Aorta (tissue), 5 donors: Measurements from ENCODE around the gene PALM. TPM values are rescaled to one million over a fixed set of nuclear protein-coding genes. Genes with fewer than 3 reads are reported as not detected.
"Not testable (repeated sequence)": the region's sequence is repeated elsewhere in the genome, so short reads cannot be mapped to it uniquely, and the experiment has no call there.

Experiments used
- ATAC-seq: fragments of 200-7000 bp; cut with Tn5 transposase; one replicate; pipeline ENCODE4 v1.9.1; 2022; ENCODE audit warnings: moderate library complexity; ENCODE audit not compliant: low FRiP score
- DNase-seq, 2 donors: peaks; one replicate each; pipeline ENCODE4 v3.0.0-alpha.2; 2020
- H3K27ac ChIP-seq, 2 donors: one replicate each; pipeline ENCODE4 v1.5.1; 2013; ENCODE audit warnings: low read length in 2 of 2, mild to moderate bottlenecking in 2 of 2, moderate library complexity in 2 of 2, control low read depth in 1 of 2, inconsistent platforms in 1 of 2, low read depth in 1 of 2
- H3K27me3 ChIP-seq, 2 donors: one replicate each; pipeline ENCODE4 v1.6.1; 2013; ENCODE audit warnings: control low read depth in 1 of 2, low read length in 1 of 2, mild to moderate bottlenecking in 1 of 2, moderate library complexity in 1 of 2; ENCODE audit not compliant: insufficient read depth in 2 of 2, control insufficient read depth in 1 of 2
- H3K36me3 ChIP-seq, 2 donors: one replicate each; pipeline ENCODE4 v1.6.1; 2013; ENCODE audit warnings: control low read depth in 1 of 2, low read length in 1 of 2, mild to moderate bottlenecking in 1 of 2; ENCODE audit not compliant: insufficient read depth in 2 of 2, control insufficient read depth in 1 of 2
- H3K4me1 ChIP-seq, 2 donors: one replicate each; pipeline ENCODE4 v1.6.1; 2013; ENCODE audit warnings: low read length in 2 of 2, control low read depth in 1 of 2, mild to moderate bottlenecking in 1 of 2, moderate library complexity in 1 of 2; ENCODE audit not compliant: insufficient read depth in 2 of 2, control insufficient read depth in 1 of 2
- H3K4me3 ChIP-seq, 2 donors: one replicate each; pipeline ENCODE4 v1.5.1; 2013; ENCODE audit warnings: low read length in 2 of 2, control low read depth in 1 of 2, mild to moderate bottlenecking in 1 of 2
- H3K9me3 ChIP-seq: one replicate; pipeline ENCODE4 v1.6.1; 2013; ENCODE audit warnings: mild to moderate bottlenecking, low read length; ENCODE audit not compliant: control insufficient read depth
- WGBS, 2 donors: extraction: QIAGEN DNeasy Blood & Tissue Kit; methylation state at CpG; one replicate each; pipeline ENCODE4 v1.1.7; 2013; 5-methylcytosine and 5-hydroxymethylcytosine counted together
- intact Hi-C, 2 donors: fragments of 100-400 bp; cut with DNase I; formaldehyde crosslinking; loops; one replicate each; pipeline versions ENCODE4 v1.14.2 to v1.15.0; 2022
- polyA plus RNA-seq, 2 donors: library from polyadenylated mRNA; stranded (reverse); fragments of 200-250 nt; gene quantifications; one replicate each; pipeline ENCODE4 v1.2.3, GENCODE V29; 2013
- total RNA-seq, 2 donors: library from RNA; stranded (reverse); fragmentation: NEBNext Ultra II Directional; extraction: Animal tissue kit (Norgen Biotek cat#: 25700); gene quantifications; one replicate each; pipeline ENCODE4 v1.2.1, GENCODE V29; 2021
- donor health status: healthy with polysubstance abuse.
- donor health status: Bipolar disorder and iron deficiency.
- donor health status: DM: no; HTN: no; CAD: no.
- donor health status: DM: no; HTN: no; CAD: no.
- donor health status: DM: yes; HTN: yes; CAD: no.

The PALM gene
- total and polyA plus RNA-seq, 4 donors = 0.59 to 75.1 (median 15.0) TPM

DNA sequence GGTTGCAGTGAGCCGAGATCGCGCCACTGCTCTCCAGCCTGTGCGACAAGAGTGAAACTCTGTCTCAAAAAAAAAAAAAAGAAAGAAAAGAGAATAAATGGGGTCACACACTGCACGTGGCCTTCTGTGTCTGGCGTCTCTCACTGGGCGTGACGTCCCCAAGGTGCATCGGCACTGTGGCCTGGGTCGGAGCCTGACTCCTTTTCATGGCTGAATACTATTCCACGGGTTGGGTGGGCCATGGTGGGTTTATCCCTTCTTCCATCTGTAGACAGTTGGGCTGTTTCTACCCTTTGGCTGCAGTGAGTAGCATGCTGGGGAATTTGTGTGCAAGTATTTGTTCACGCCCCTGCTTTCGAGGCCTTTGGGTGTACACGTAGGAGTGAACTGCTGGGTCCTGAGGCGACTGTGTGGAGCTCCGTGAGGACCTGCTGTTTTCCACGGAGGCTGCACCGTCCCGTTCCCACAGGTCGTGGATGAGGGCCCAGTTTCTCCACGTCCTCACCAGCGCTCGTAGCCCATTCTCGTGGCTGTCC, 33.9 kb downstream of the PALM start:
- Histone ChIP-seq H3K36me3 (no peaks in the 10 kb centered on the region), H3K4me3 (no peak overlapping the region), H3K27me3 (no peaks in the 10 kb centered on the region), H3K9me3 (peaks cover 2% of the 10 kb centered on the region), H3K4me1 (no peaks in the 10 kb centered on the region), H3K27ac (no peak overlapping the region)
- WGBS, 2 donors = 94 to 95% methylated on average over 24 of the region's 24 CpGs
- DNase-seq = no peak
- no peak for ATAC-seq
- intact Hi-C loops = no loop called here

GRCh38 chr19:743168-743687, 34.5 kb downstream of the PALM start:
- Histone ChIP-seq H3K36me3 (no peaks in the 10 kb centered on the region), H3K4me3 (no peak overlapping the region), H3K4me1 (no peaks in the 10 kb centered on the region), H3K27ac (no peak overlapping the region), H3K27me3 (no peaks in the 10 kb centered on the region), H3K9me3 (peaks cover 2% of the 10 kb centered on the region)
- no peak for DNase-seq
- intact Hi-C loops = no loop called here
- WGBS, 2 donors = 72 to 77% methylated on average over 13 of the region's 13 CpGs
- peak; percentile 22 for ATAC-seq

DNA sequence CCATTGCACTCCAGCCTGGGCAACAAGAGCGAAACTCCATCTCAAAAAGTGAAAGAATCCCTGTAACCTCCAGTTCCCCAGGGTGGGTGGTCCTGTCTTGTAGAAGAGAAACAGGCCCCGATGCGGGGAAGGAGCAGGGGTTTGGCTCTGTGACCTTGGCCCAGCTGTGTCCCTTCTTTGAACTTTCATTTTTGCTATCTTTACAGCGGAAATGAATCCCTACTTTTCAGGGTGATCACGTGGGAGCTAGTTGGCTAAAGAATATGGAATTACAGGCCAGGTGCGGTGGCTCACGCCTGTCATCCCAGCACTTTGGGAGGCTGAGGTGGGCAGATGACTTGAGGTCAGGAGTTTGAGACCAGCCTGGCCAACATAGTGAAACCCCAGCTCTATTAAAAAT, 36.4 kb downstream of the PALM start:
- intact Hi-C loops, ATAC-seq, H3K9me3 ChIP-seq, DNase-seq, H3K4me1 ChIP-seq, H3K27ac ChIP-seq, H3K36me3 ChIP-seq, H3K27me3 ChIP-seq, H3K4me3 ChIP-seq: not testable (repeated sequence)
- 71 to 74% methylated on average over 7 of the region's 7 CpGs for WGBS, 2 donors

DNA sequence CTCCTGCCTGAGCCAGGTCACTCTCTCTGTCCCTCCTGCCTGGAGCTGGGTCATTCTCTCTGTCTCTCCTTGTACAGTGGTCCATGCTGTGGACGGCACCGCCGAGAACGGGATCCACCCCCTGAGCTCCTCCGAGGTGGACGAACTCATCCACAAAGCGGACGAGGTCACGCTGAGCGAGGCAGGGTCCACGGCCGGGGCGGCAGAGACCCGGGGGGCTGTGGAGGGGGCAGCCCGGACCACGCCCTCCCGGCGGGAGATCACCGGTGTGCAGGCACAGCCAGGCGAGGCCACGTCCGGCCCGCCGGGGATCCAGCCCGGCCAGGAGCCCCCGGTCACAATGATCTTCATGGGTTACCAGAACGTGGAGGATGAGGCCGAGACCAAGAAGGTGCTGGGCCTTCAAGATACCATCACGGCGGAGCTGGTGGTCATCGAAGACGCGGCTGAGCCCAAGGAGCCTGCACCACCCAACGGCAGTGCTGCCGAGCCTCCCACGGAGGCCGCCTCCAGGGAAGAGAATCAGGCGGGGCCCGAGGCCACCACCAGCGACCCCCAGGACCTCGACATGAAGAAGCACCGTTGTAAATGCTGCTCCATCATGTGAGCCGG, 37.6 kb downstream of the PALM start:
- Histone ChIP-seq H3K36me3 (no peaks in the 10 kb centered on the region), H3K27me3 (no peaks in the 10 kb centered on the region), H3K4me1 (no peaks in the 10 kb centered on the region), H3K4me3 (no peak overlapping the region), H3K27ac (no peak overlapping the region), H3K9me3 (peaks cover 2% of the 10 kb centered on the region)
- intact Hi-C loops = no loop called here
- DNase-seq (no peak), ATAC-seq (no peak)
- 93% methylated on average over 42 to 43 of the region's 43 CpGs for WGBS, 2 donors

- no peaks in the 10 kb centered on the region for H3K27me3 ChIP-seq
- intact Hi-C loops = no loop called here
- DNase-seq (no peak), ATAC-seq (no peak)
- peaks cover 2% of the 10 kb centered on the region for H3K9me3 ChIP-seq
- H3K4me1 ChIP-seq = no peaks in the 10 kb centered on the region
- no peak overlapping the region for H3K27ac ChIP-seq
- no peaks in the 10 kb centered on the region for H3K36me3 ChIP-seq
- no peak overlapping the region for H3K4me3 ChIP-seq
- WGBS, 2 donors = 96 to 98% methylated on average over 22 of the region's 22 CpGs
These were observed 38.2 kb downstream of the PALM start for GRCh38 chr19:746956-747355.

- peaks cover 2% of the 10 kb centered on the region for H3K9me3 ChIP-seq
- WGBS, 2 donors = 96 to 97% methylated on average over 27 to 28 of the region's 28 CpGs
These were observed 38.9 kb downstream of the PALM start for GRCh38 chr19:747432-748273.

GRCh38 chr19:748274-748598, 39.5 kb downstream of the PALM start:
- DNase-seq = no peak
- peaks cover 2% of the 10 kb centered on the region for H3K9me3 ChIP-seq
- 85 to 88% methylated on average over 14 of the region's 14 CpGs for WGBS, 2 donors
- no peaks in the 10 kb centered on the region for H3K4me1 ChIP-seq
- no peaks in the 10 kb centered on the region for H3K36me3 ChIP-seq
- no peaks in the 10 kb centered on the region for H3K27me3 ChIP-seq
- H3K4me3 ChIP-seq = no peak overlapping the region
- intact Hi-C loops = no loop called here
- ATAC-seq = no peak
- H3K27ac ChIP-seq = no peak overlapping the region

More at GRCh38 chr19:747432-748273, 38.9 kb downstream of the PALM start:
- Histone ChIP-seq H3K4me1 (no peaks in the 10 kb centered on the region), H3K27me3 (no peaks in the 10 kb centered on the region), H3K4me3 (no peak overlapping the region), H3K27ac (no peak overlapping the region), H3K36me3 (no peaks in the 10 kb centered on the region)
- intact Hi-C loops = no loop called here
- no peak for ATAC-seq
- no peak for DNase-seq

DNA sequence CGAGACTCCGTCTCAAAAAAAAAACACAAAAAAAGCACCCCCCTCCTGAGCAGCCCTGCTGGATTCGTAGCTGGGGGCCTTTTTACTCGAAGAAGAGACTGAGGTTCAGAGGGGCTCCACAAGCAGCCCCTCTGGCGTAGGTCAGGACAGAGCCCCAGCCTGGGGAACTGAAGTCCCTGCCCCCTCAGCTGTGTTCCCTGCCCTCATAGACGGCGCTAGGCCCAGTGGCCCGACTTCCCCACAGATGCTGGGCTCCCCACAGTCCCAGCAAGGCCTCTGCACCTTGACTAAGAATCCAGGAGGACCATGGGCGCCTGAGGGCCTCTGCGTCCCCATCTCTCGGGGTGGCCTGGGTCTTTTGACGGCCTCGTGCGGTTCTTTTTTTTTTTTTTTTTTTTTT, 41.1 kb downstream of the PALM start:
- peaks cover 2% of the 10 kb centered on the region for H3K9me3 ChIP-seq
- DNase-seq (no peak), ATAC-seq (no peak)
- intact Hi-C loops = no loop called here
- WGBS, 2 donors = 65 to 77% methylated on average over 14 of the region's 14 CpGs
- H3K4me1 ChIP-seq = no peaks in the 10 kb centered on the region
- no peak overlapping the region for H3K4me3 ChIP-seq
- H3K36me3 ChIP-seq = no peaks in the 10 kb centered on the region
- H3K27me3 ChIP-seq = no peaks in the 10 kb centered on the region
- H3K27ac ChIP-seq = no peak overlapping the region
